Stomach (tissue), 4 donors: Measurements from ENCODE around the gene SMC1A.
"Not testable (repeated sequence)": the region's sequence is repeated elsewhere in the genome, so short reads cannot be mapped to it uniquely, and the experiment has no call there.

ENCODE experiments used
- EP300 ChIP-seq: sonication (generic); formaldehyde crosslinking; IDR thresholded peaks from one replicate; pipeline ENCODE4 v1.6.1; 2017; ENCODE audit warnings: antibody characterized with exemption
- POLR2A ChIP-seq, 4 donors: fragments of 450-650 bp; IDR thresholded peaks; one replicate each; pipeline ENCODE4 v1.6.1; 2016; ENCODE audit warnings: antibody characterized with exemption in 4 of 4, control low read depth in 2 of 4, mild to moderate bottlenecking in 1 of 4, moderate library complexity in 1 of 4
- POLR2AphosphoS5 ChIP-seq, 3 donors: sonication (generic); formaldehyde crosslinking; IDR thresholded peaks; one replicate each; pipeline ENCODE4 v1.6.1; 2016; ENCODE audit warnings: antibody characterized with exemption in 3 of 3
- TF ChIP-seq, protein P1 (sequence below), 7 experiments: fragments of 450-650 bp in 4 of 7; fragments of 200-600 bp in 3 of 7; sonication (generic) in 3 of 7; IDR thresholded peaks; one replicate each; pipeline ENCODE4 v1.5.1; 2016 to 2019; ENCODE audit warnings: antibody characterized with exemption in 7 of 7, control low read depth in 2 of 7, mild to moderate bottlenecking in 1 of 7

DNA sequence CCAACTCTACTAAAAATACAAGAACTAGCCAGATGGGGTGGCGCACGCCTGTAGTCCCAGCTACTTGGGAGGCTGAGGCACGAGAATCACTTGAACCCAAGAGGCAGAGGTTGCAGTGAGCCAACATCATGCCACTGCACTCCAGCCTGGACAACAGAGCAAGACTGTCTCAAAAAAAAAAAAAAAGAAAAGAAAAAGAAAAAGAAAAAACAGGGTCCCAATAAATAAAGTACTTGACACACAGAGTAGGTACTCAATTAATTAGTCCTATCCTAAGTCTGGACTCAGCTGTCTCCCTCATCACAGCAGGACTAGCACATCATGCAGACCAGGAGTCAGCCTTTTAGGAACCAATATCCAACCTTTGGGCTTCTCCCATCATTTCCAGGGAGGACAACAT lies 2.1 kb downstream of the SMC1A start:
- TF ChIP-seq, protein P1, sequence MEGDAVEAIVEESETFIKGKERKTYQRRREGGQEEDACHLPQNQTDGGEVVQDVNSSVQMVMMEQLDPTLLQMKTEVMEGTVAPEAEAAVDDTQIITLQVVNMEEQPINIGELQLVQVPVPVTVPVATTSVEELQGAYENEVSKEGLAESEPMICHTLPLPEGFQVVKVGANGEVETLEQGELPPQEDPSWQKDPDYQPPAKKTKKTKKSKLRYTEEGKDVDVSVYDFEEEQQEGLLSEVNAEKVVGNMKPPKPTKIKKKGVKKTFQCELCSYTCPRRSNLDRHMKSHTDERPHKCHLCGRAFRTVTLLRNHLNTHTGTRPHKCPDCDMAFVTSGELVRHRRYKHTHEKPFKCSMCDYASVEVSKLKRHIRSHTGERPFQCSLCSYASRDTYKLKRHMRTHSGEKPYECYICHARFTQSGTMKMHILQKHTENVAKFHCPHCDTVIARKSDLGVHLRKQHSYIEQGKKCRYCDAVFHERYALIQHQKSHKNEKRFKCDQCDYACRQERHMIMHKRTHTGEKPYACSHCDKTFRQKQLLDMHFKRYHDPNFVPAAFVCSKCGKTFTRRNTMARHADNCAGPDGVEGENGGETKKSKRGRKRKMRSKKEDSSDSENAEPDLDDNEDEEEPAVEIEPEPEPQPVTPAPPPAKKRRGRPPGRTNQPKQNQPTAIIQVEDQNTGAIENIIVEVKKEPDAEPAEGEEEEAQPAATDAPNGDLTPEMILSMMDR (IDR thresholded peaks at IDR 0.05) = not testable (repeated sequence)
- TF ChIP-seq POLR2A (IDR thresholded peaks at IDR 0.05); EP300; POLR2AphosphoS5 (IDR thresholded peaks at IDR 0.05): not testable (repeated sequence)
